HG03378 (cell line): Measurements from ENCODE around the gene WIPF1.

Experiments used
- ATAC-seq: cut with Tn5 transposase; IDR thresholded peaks from one replicate; pipeline ENCODE4 v1.9.1; 2021; ENCODE audit warnings: mild to moderate bottlenecking, moderate library complexity; ENCODE audit not compliant: unreplicated experiment

Gene WIPF1

GRCh38 chr2:174595891-174596397 lies 1.7 kb downstream of the WIPF1 start:
- no peak for ATAC-seq

- ATAC-seq, result no peak
These were observed 2.3 kb downstream of the WIPF1 start for GRCh38 chr2:174595116-174595809.

GRCh38 chr2:174594456-174594855 lies 3.1 kb downstream of the WIPF1 start:
- ATAC-seq, result no peak

DNA sequence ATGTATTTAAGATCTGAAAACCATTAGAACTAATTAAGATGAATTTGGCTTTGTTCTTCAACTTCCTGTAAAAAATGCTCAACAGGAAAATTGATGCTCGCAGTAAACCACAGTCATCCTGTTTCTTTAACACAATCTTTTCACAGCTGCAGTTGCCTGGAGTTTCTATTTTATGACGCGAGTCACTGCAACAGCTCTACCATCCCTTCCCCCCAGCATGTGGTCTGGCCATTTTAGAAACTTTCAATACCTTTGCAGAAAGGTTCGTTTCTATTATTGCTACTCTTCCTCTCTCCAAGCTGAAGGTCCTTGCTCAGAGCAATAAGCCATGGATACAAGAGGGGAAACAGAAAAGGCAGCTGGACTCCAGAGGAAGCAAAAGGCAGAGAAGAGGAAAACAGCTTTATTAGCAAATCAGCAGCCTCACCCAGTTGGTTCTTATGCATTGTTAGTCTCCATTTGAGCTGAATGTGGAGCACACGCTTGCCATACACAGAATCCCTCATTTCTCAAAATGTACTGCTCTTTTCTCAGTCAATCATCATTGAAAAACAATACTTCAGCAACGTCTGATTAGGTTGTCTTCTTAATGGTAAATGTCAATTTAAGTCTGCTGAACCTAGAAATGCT lies 3.9 kb downstream of the WIPF1 start:
- ATAC-seq, result peak; percentile 73

- ATAC-seq, result no peak
These were observed 4.6 kb downstream of the WIPF1 start for GRCh38 chr2:174593041-174593440.

GRCh38 chr2:174591740-174592139 lies 5.9 kb downstream of the WIPF1 start:
- ATAC-seq, result no peak

DNA sequence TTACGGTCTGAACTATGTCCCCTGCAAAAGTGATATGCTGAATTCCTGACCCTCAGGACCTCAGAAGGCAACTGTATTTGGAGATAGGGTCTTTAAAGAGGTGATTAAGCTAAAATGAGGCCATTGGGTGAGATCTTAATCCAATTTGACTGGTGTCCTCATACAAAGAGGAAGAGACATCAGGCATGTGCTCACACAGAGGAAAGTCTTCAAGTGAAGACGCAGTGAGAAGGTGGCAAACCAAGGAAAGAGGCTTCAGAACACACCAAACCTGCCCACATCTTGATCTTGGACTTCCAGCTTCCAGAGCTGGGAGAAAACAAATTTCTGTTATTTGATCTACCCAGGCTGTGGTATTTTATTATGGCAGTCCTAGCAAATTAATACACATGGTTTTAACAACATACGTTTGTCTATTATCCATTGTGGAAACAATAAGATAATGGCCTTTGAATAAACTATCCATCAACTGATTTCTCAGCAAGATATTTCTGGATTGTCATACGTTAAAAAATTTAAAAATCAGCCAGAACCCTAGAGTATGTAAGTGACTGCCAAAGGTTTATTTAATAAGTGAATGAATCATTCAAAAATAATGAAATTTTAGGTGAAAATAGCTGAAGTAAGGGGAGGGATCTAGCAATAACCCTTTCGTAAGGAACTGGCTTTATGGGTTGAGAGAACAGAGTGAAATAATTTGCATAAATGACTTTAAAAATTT lies 6.5 kb downstream of the WIPF1 start:
- no peak for ATAC-seq

DNA sequence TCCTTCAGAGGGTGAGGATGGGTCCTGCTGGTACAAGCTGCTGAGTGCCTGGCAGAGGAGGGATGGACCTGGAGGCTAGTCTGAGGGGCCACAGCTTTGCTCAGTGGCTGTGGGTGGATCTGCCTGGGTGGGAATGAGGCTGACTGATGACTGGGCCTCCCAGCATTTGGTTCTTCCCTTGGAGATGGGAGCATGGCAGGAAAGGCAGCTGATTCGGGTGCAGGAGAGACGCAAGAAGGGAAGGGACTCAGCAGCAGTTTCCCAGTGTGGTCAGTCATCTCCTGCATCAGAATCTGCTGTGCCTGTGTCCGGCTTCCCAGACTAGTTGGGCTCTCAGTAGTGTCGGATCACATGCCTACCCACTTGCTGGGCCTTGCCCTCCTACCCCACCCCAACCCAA lies 7.3 kb downstream of the WIPF1 start:
- ATAC-seq, result no peak

GRCh38 chr2:174589334-174589733 lies 8.3 kb downstream of the WIPF1 start:
- no peak for ATAC-seq

GRCh38 chr2:174588463-174588862 lies 9.1 kb downstream of the WIPF1 start:
- no peak for ATAC-seq

- no peak for ATAC-seq
These were observed 10.0 kb downstream of the WIPF1 start for GRCh38 chr2:174587579-174587978.

DNA sequence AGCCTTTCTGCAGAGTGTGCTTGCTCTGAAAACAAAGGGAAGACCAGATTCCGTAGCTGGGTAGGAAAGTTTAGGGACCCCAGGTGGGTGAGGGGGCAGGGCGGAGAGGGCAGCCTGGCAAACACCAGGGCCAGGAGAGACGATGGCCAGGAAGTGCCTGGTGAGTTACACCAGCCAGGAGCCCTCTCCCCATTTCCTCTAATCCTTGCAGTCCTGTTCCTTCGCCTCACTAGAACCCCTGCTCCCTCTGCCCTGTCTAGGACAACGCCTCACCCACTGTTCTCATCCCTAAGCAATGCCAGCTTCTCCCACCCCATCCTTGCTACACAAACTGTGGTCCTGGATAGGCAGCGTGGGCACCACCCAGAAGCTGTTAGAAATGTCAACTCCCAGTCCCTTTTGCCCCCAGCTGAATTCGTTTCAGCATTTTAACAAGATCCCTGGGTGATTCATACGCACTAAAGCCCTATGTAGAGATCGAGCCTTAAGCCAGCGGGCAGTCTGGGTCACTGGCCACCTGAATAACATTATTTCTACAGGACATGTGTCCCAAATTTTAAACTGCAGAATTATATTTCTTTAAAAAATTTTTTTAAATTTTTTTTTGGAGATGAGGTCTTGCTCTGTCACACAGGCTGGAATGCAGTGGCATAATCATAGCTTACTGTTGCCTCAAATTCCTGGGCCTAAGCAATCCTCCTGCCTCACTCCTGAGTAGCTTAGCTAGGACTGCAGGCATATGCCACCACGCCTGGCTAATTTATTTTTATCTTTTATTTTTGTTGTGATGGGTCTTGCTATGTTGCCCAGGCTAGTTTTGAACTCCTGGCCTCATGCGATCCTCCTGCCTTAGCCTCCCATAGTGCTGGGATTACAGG lies 10.9 kb downstream of the WIPF1 start:
- no peak for ATAC-seq

GRCh38 chr2:174585657-174586252 lies 11.8 kb downstream of the WIPF1 start:
- ATAC-seq, result no peak

- ATAC-seq, result no peak
These were observed 12.5 kb downstream of the WIPF1 start for GRCh38 chr2:174585146-174585545.

GRCh38 chr2:174581491-174581890 lies 16.1 kb downstream of the WIPF1 start:
- no peak for ATAC-seq

GRCh38 chr2:174580951-174581350 lies 16.7 kb downstream of the WIPF1 start:
- ATAC-seq, result no peak

- peak; percentile 68 for ATAC-seq
These were observed 19.5 kb downstream of the WIPF1 start for GRCh38 chr2:174577967-174578589.

GRCh38 chr2:174575124-174575776 lies 22.4 kb downstream of the WIPF1 start:
- ATAC-seq, result no peak

DNA sequence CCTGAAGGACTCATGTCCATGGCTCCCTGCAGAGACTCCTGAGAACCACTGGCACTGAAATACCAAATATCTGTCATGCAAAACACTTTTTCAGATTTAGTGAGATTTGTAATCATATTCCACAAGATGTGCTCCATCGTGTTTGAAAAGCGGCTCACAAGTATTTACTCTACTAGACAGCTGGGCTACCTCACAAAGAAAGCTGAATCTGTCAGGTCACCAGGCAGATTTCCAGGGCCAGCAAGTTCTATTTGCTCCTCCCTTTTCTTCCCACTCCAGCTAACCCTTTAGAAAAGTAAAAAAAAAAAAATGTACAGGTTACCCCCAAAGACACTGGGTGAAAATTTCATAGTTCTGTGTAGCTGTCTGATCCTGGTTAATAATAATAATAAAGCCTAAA lies 22.9 kb downstream of the WIPF1 start:
- ATAC-seq, result no peak
